Myocyte (in vitro differentiated cells): Measurements from ENCODE around the gene TBC1D4. TPM values are rescaled to one million over a fixed set of nuclear protein-coding genes. Genes with fewer than 3 reads are reported as not detected.
A peak's percentile ranks its signal among the peaks of the same experiment; 100 is the strongest.
"Not testable (repeated sequence)": the region's sequence is repeated elsewhere in the genome, so short reads cannot be mapped to it uniquely, and the experiment has no call there.

Experiments
- DNase-seq: peaks from one replicate; pipeline ENCODE4 v3.0.0-alpha.2; 2012; ENCODE audit warnings: low read depth
- total RNA-seq: library from RNA; depleted of rRNA; stranded (reverse); fragments of >200 nt; gene quantifications from 2 replicates; pipeline ENCODE4 v1.2.3, GENCODE V29; 2014

The TBC1D4 gene
- total RNA-seq, 1 donor from 2014 or later = 23.2 TPM

GRCh38 chr13:75363371-75363770 lies 118.6 kb downstream of the TBC1D4 start:
- DNase-seq = no peak

- no peak for DNase-seq
These were observed 119.9 kb downstream of the TBC1D4 start for GRCh38 chr13:75362026-75362425.

- no peak for DNase-seq
These were observed 121.8 kb downstream of the TBC1D4 start for GRCh38 chr13:75360170-75360569.

- peak; percentile 85 for DNase-seq
These were observed 122.7 kb downstream of the TBC1D4 start for GRCh38 chr13:75359266-75359665.

- peak; percentile 67 for DNase-seq
These were observed 124.2 kb downstream of the TBC1D4 start for GRCh38 chr13:75357576-75358289.

DNA sequence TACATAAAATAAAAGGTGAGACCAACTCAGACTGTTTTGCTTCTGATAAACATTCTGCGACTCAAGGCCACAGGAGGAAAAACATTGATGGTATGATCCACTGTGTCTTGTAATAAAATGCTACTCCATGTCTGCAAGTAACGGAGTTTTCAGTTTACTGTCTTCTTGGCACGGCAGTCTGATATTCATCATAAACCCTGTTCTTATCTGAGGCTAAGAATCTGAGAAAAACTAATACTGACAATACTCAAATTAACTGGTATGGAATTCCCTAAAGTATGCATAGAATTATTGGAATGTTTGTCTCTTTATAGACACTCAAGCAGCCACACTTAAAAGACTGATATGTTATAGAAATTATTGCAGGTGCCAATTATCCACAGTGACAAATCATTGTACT lies 125.5 kb downstream of the TBC1D4 start:
- no peak for DNase-seq

- no peak for DNase-seq
These were observed 126.4 kb downstream of the TBC1D4 start for GRCh38 chr13:75355609-75356008.

DNA sequence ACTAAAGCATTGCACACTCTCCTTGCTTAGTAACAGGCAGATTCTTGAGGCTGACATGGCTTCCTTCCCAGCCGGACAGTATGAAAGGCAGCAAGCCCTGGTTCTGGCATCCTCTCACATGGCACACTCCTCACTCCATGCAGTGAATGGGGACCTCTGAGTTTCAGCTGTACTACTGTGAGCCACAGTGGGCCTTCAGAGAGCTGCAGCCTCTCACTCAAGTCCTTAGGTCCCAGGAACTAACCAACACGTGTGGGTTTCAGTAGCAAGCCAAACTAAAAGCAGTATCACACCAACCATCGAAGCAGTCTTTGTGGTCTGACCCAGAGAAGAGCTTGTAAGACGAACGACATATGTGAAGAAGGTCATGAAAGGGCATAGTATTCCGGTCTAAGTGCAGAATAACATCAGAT lies 128.2 kb downstream of the TBC1D4 start:
- DNase-seq = peak; percentile 71

GRCh38 chr13:75352641-75353327 lies 129.2 kb downstream of the TBC1D4 start:
- no peak for DNase-seq

DNA sequence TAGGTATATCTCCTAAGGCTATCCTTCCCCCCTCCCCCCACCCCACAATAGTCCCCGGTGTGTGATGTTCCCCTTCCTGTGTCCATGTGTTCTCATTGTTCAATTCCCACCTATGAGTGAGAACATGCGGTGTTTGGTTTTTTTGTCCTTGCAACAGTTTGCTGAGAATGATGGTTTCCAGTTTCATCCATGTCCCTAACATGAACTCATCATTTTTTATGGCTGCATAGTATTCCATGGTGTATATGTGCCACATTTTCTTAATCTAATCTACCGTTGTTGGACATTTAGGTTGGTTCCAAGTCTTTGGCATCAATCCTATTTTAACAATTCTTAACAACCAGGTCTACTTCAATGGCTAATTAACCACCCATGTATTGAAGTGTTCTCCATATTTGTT lies 130.4 kb downstream of the TBC1D4 start:
- DNase-seq = not testable (repeated sequence)

- DNase-seq = no peak
These were observed 134.0 kb downstream of the TBC1D4 start for GRCh38 chr13:75347925-75348324.

- DNase-seq = no peak
These were observed 134.5 kb downstream of the TBC1D4 start for GRCh38 chr13:75347457-75347856.

DNA sequence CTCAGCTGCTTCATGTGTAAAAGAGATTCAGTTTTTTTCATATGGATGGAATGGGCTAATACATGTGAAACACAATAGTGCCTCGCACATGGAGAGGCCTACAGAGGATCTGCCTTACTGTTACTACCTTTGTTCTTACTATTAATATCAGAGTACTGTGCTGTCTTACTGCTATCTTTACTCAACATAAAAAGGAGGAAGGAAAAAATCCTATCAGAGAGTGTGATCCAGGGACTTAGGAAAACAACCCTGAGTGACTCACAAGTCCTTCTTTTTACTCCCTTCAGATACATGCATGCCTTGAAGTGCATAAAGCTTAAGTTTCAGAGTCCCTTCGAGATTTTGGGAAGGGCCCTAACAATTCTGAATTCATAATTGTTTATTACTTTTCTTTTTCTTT lies 136.8 kb downstream of the TBC1D4 start:
- DNase-seq = no peak

DNA sequence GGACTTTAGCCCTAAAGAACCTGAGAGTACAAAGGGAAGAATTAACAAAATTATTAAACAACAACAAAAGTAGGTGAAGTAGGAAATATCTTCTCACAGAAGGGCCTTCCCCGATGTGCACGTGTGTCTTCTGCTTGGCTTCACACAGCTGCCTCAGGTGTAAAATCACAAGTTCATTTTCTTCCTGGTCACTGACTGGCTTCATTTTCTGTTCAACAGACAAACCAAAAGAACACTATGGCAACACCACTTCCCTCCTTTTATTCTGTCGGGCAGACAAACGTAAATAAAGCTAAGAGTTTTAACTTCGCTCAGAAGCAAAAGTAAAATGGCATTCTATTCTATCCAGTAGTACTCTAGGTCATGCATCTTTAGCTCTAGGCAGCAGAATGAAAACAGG lies 140.9 kb downstream of the TBC1D4 start:
- no peak for DNase-seq

- DNase-seq = no peak
These were observed 142.2 kb downstream of the TBC1D4 start for GRCh38 chr13:75339635-75340374.

DNA sequence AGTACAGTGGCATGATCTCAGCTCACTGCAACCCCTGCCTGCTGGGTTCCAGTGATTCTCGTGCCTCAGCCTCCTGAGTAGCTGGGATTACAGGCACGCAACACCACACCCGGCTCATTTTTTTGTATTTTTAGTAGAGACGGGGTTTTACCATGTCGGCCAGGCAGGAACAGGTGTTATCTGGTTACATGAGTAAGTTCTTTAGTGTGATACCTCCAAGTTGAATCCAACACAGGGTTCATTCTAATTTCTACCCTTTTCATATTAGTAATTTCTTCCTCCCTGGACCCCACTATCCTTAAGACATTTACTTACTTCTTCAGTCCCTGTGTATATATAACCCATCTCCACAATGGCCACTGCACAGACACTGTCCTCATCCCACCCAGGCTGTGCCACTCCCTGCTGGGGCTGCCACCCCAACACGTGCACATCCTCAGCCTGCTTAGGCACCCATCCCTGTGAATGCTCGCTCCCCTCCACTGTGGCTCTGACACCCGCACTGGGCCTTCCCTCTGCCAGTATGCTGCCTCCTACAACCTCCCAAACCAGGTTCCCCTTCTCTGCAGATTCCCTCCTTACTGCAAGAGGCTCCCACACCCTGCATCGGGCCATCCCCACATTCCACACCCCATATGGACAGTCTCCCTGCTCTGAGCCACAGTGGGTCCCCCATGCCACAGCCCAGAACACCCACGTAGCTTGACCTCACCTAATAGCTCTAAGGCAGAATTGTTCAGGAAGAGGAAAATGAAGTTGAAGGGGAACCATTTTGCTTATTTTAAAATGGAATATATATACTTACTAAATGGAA lies 147.1 kb downstream of the TBC1D4 start:
- no peak for DNase-seq

GRCh38 chr13:75333103-75333502 lies 148.9 kb downstream of the TBC1D4 start:
- DNase-seq = no peak

DNA sequence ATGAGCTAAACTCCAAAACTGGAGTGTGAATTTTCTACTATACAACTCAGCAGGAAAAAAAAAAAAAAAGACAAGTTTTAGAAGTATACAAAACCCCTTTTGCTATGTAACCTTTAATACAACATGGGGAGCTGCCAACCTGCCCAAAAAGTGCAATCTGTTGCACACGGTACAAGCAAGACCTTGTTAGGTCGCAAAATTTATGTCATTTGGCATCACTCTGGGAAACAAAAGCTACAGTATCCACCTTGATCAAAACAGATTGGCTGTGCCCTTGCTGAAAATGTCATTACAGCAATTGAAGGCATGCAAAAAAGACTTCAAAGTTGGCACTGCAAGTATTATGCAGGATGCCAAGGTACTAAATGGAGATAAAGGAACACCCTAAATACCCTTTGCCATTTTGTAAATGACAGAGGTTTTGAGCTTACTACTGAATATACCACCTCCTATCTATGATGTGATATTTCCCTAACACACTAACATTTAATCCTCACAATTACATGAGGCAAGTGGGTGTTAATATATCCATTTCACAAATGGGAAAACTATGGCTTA lies 150.1 kb downstream of the TBC1D4 start:
- no peak for DNase-seq

- DNase-seq = no peak
These were observed 151.2 kb downstream of the TBC1D4 start for GRCh38 chr13:75330770-75331169.

DNA sequence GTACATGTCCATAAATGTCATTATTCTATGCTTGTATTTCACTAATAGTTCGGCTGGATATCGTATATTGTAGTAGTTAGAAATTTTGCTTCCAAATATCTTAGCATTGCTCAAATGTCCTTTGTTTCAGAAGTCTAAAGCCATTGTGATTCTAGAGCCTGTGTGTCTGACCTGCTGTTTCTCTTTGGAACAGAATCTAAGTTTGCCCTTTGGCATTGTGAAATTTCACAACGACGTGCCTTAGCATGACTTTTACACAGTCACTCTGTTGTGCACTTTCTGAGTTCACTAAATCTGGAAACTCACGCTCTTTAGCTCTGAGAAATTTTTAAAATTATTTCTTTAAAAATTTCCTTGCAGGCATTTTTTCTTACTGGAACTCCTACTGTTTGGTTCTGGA lies 152.2 kb downstream of the TBC1D4 start:
- DNase-seq = no peak

DNA sequence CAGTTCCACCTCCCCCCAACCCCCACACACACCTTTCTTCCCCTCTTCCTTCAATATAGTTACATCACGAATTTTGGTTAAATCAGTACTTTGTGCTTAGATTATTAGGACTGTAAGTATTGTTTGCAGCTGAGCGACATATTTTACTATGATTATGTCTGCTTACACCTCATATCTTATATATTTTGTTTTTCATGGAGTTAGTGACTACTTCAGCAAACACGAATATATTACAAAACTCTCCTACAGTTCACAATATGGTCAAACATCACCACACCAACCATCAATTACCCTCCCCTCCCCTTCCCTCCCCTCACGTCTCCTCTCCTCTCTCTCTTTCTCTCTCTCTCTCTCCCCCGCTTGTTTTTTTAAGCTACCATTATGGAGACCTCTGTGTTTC lies 152.9 kb downstream of the TBC1D4 start:
- DNase-seq = no peak
